Brain microvascular endothelial cell (primary cell): ENCODE measurements around the gene PTH2R.

Source experiments
- DNase-seq: peaks from one replicate; pipeline ENCODE4 v3.0.0-alpha.2; 2020
- H3K27ac ChIP-seq: fragments of 250-450 bp; sonication (Bioruptor Pico); 2 replicates; pipeline ENCODE4 v1.5.1; 2020; ENCODE audit warnings: mild to moderate bottlenecking, moderate library complexity
- H3K27me3 ChIP-seq: fragments of 250-450 bp; sonication (Bioruptor Pico); replicated peaks from 2 replicates; pipeline ENCODE4 v1.5.1; 2020; ENCODE audit warnings: mild to moderate bottlenecking
- H3K36me3 ChIP-seq: fragments of 250-450 bp; sonication (Bioruptor Pico); replicated peaks from 2 replicates; pipeline ENCODE4 v1.5.1; 2020; ENCODE audit warnings: mild to moderate bottlenecking
- H3K4me3 ChIP-seq: 2 replicates; pipeline ENCODE4 v1.5.1; 2011; ENCODE audit warnings: low read depth, mild to moderate bottlenecking, control low read depth, low read length, moderate library complexity
- CTCF ChIP-seq: IDR thresholded peaks from 2 replicates; pipeline ENCODE4 v1.5.1; 2011; ENCODE audit warnings: low read depth, mild to moderate bottlenecking, moderate library complexity, low read length, control low read depth, inconsistent platforms; ENCODE audit errors: missing control alignments
- in situ Hi-C: cut with HindIII; loops from 2 replicates; pipeline ENCODE4 v1.10.0; 2017; ENCODE audit warnings: low sequenced_read_pairs, low pct_ligation_motif_present

Gene PTH2R

GRCh38 chr2:208541461-208541988 lies 134.9 kb downstream of the PTH2R start:
- Histone ChIP-seq H3K36me3 (no peaks in the 10 kb centered on the region), H3K27ac (no peak overlapping the region), H3K27me3 (no peaks in the 10 kb centered on the region), H3K4me3 (no peak overlapping the region)
- in situ Hi-C loops, result no loop called here
- TF ChIP-seq CTCF, result no peak
- DNase-seq, result no peak

- in situ Hi-C loops, result no loop called here
- no peak for DNase-seq
- no peak overlapping the region for H3K4me3 ChIP-seq
- H3K27ac ChIP-seq, result no peak overlapping the region
- TF ChIP-seq CTCF, result no peak
- no peaks in the 10 kb centered on the region for H3K27me3 ChIP-seq
- H3K36me3 ChIP-seq, result no peaks in the 10 kb centered on the region
Observed at GRCh38 chr2:208541989-208542464, 135.4 kb downstream of the PTH2R start.

GRCh38 chr2:208542465-208543041 lies 136.0 kb downstream of the PTH2R start:
- no peak overlapping the region for H3K27ac ChIP-seq
- no peaks in the 10 kb centered on the region for H3K27me3 ChIP-seq
- no peaks in the 10 kb centered on the region for H3K36me3 ChIP-seq
- in situ Hi-C loops, result no loop called here
- DNase-seq, result no peak
- TF ChIP-seq CTCF, result no peak
- H3K4me3 ChIP-seq, result no peak overlapping the region
